ENCODE results near the gene OSR1.

The OSR1 gene

GRCh38 chr2:19360266-19360965, 2.0 kb upstream of the OSR1 start:
- peaks cover 21 to 48% (median 39%) of the 10 kb centered on the region in 5 donors for H3K27me3 ChIP-seq (ENCODE audit: control insufficient read depth in 5 of 5, insufficient read depth in 4 of 5, low read length in 5 of 5)

GRCh38 chr2:19359456-19359855, 1.0 kb upstream of the OSR1 start:
- Histone ChIP-seq H3K27ac (ENCODE audit: low read depth, low read length) (no peak overlapping the region), H3K27me3 (ENCODE audit: control insufficient read depth in 5 of 5, insufficient read depth in 4 of 5, low read length in 5 of 5) (peaks cover 25 to 56% (median 47%) of the 10 kb centered on the region in 5 donors), H3K4me1 (ENCODE audit: control insufficient read depth in 5 of 5, insufficient read depth in 5 of 5, low read length in 5 of 5) (peaks cover 0 to 74% (median 65%) of the 10 kb centered on the region in 5 donors), H3K9ac (ENCODE audit: low read length in 5 of 5) (no peak overlapping the region), H3K9me3 (ENCODE audit: control insufficient read depth in 5 of 5, low read length in 5 of 5) (no peaks in the 10 kb centered on the region), H3K36me3 (ENCODE audit: control insufficient read depth in 5 of 5, insufficient read depth in 5 of 5, low read length in 5 of 5) (no peaks in the 10 kb centered on the region), H3K4me3 (ENCODE audit: low read depth in 1 of 5, low read length in 5 of 5) (no peak overlapping the region)

More at GRCh38 chr2:19360266-19360965, 2.0 kb upstream of the OSR1 start:
- H3K27ac ChIP-seq (ENCODE audit: low read depth, low read length): no peak overlapping the region
- peak overlapping the region in 2 of 5 donors; percentile 40 to 89 for H3K4me3 ChIP-seq (ENCODE audit: low read depth in 1 of 5, low read length in 5 of 5)
- H3K4me1 ChIP-seq (ENCODE audit: control insufficient read depth in 5 of 5, insufficient read depth in 5 of 5, low read length in 5 of 5): peaks cover 0 to 67% (median 63%) of the 10 kb centered on the region in 5 donors
- H3K9me3 ChIP-seq (ENCODE audit: control insufficient read depth in 5 of 5, low read length in 5 of 5): no peaks in the 10 kb centered on the region
- H3K9ac ChIP-seq (ENCODE audit: low read length in 5 of 5): no peak overlapping the region
- H3K36me3 ChIP-seq (ENCODE audit: control insufficient read depth in 5 of 5, insufficient read depth in 5 of 5, low read length in 5 of 5): no peaks in the 10 kb centered on the region

GRCh38 chr2:19359021-19359357, 566 bp upstream of the OSR1 start:
- H3K9me3 ChIP-seq (ENCODE audit: control insufficient read depth in 5 of 5, low read length in 5 of 5): no peaks in the 10 kb centered on the region
- H3K27me3 ChIP-seq (ENCODE audit: control insufficient read depth in 5 of 5, insufficient read depth in 4 of 5, low read length in 5 of 5): peaks cover 25 to 56% (median 48%) of the 10 kb centered on the region in 5 donors
- H3K4me3 ChIP-seq (ENCODE audit: low read depth in 1 of 5, low read length in 5 of 5): peak overlapping the region; percentile 42 to 64 (median 54)
- H3K4me1 ChIP-seq (ENCODE audit: control insufficient read depth in 5 of 5, insufficient read depth in 5 of 5, low read length in 5 of 5): peaks cover 0 to 74% (median 65%) of the 10 kb centered on the region in 5 donors
- H3K9ac ChIP-seq (ENCODE audit: low read length in 5 of 5): peak overlapping the region in 1 of 5 donors; percentile 66
- H3K27ac ChIP-seq (ENCODE audit: low read depth, low read length): peak overlapping the region; percentile 30
- no peaks in the 10 kb centered on the region for H3K36me3 ChIP-seq (ENCODE audit: control insufficient read depth in 5 of 5, insufficient read depth in 5 of 5, low read length in 5 of 5)

- Histone ChIP-seq H3K9ac (ENCODE audit: low read length in 5 of 5) (peak overlapping the region; percentile 38 to 70 (median 56)), H3K36me3 (ENCODE audit: control insufficient read depth in 5 of 5, insufficient read depth in 5 of 5, low read length in 5 of 5) (peaks cover 0 to 4% (median 0%) of the 10 kb centered on the region in 5 donors), H3K4me3 (ENCODE audit: low read depth in 1 of 5, low read length in 5 of 5) (peak overlapping the region; percentile 65 to 85 (median 80)), H3K9me3 (ENCODE audit: control insufficient read depth in 5 of 5, low read length in 5 of 5) (no peaks in the 10 kb centered on the region), H3K4me1 (ENCODE audit: control insufficient read depth in 5 of 5, insufficient read depth in 5 of 5, low read length in 5 of 5) (peaks cover 0 to 66% (median 54%) of the 10 kb centered on the region in 5 donors), H3K27ac (ENCODE audit: low read depth, low read length) (no peak overlapping the region), H3K27me3 (ENCODE audit: control insufficient read depth in 5 of 5, insufficient read depth in 4 of 5, low read length in 5 of 5) (peaks cover 25 to 67% (median 56%) of the 10 kb centered on the region in 5 donors)
Measured at GRCh38 chr2:19357402-19358241, 801 bp downstream of the OSR1 start.

GRCh38 chr2:19356545-19357401, 1.6 kb downstream of the OSR1 start:
- peaks cover 0 to 7% (median 0%) of the 10 kb centered on the region in 5 donors for H3K36me3 ChIP-seq (ENCODE audit: control insufficient read depth in 5 of 5, insufficient read depth in 5 of 5, low read length in 5 of 5)
- H3K9me3 ChIP-seq (ENCODE audit: control insufficient read depth in 5 of 5, low read length in 5 of 5): no peaks in the 10 kb centered on the region
- no peak overlapping the region for H3K27ac ChIP-seq (ENCODE audit: low read depth, low read length)
- peak overlapping the region; percentile 65 to 85 (median 80) for H3K4me3 ChIP-seq (ENCODE audit: low read depth in 1 of 5, low read length in 5 of 5)
- H3K9ac ChIP-seq (ENCODE audit: low read length in 5 of 5): peak overlapping the region in 3 of 5 donors; percentile 24 to 70 (median 38)
- peaks cover 2 to 59% (median 54%) of the 10 kb centered on the region in 5 donors for H3K4me1 ChIP-seq (ENCODE audit: control insufficient read depth in 5 of 5, insufficient read depth in 5 of 5, low read length in 5 of 5)
- peaks cover 25 to 75% (median 60%) of the 10 kb centered on the region in 5 donors for H3K27me3 ChIP-seq (ENCODE audit: control insufficient read depth in 5 of 5, insufficient read depth in 4 of 5, low read length in 5 of 5)

- H3K4me1 ChIP-seq (ENCODE audit: control insufficient read depth in 5 of 5, insufficient read depth in 5 of 5, low read length in 5 of 5): peaks cover 2 to 58% (median 52%) of the 10 kb centered on the region in 5 donors
- peaks cover 25 to 69% (median 59%) of the 10 kb centered on the region in 5 donors for H3K27me3 ChIP-seq (ENCODE audit: control insufficient read depth in 5 of 5, insufficient read depth in 4 of 5, low read length in 5 of 5)
- H3K9me3 ChIP-seq (ENCODE audit: control insufficient read depth in 5 of 5, low read length in 5 of 5): no peaks in the 10 kb centered on the region
- H3K36me3 ChIP-seq (ENCODE audit: control insufficient read depth in 5 of 5, insufficient read depth in 5 of 5, low read length in 5 of 5): peaks cover 0 to 9% (median 0%) of the 10 kb centered on the region in 5 donors
- no peak overlapping the region for H3K27ac ChIP-seq (ENCODE audit: low read depth, low read length)
- peak overlapping the region; percentile 62 to 85 (median 77) for H3K4me3 ChIP-seq (ENCODE audit: low read depth in 1 of 5, low read length in 5 of 5)
- H3K9ac ChIP-seq (ENCODE audit: low read length in 5 of 5): peak overlapping the region in 1 of 5 donors; percentile 42
Measured at GRCh38 chr2:19355931-19356544, 2.4 kb downstream of the OSR1 start.

- Histone ChIP-seq H3K27me3 (ENCODE audit: control insufficient read depth in 5 of 5, insufficient read depth in 4 of 5, low read length in 5 of 5) (peaks cover 21 to 67% (median 56%) of the 10 kb centered on the region in 5 donors), H3K9ac (ENCODE audit: low read length in 5 of 5) (no peak overlapping the region), H3K36me3 (ENCODE audit: control insufficient read depth in 5 of 5, insufficient read depth in 5 of 5, low read length in 5 of 5) (peaks cover 0 to 12% (median 0%) of the 10 kb centered on the region in 5 donors), H3K4me1 (ENCODE audit: control insufficient read depth in 5 of 5, insufficient read depth in 5 of 5, low read length in 5 of 5) (peaks cover 2 to 61% (median 54%) of the 10 kb centered on the region in 5 donors), H3K27ac (ENCODE audit: low read depth, low read length) (no peak overlapping the region), H3K9me3 (ENCODE audit: control insufficient read depth in 5 of 5, low read length in 5 of 5) (no peaks in the 10 kb centered on the region), H3K4me3 (ENCODE audit: low read depth in 1 of 5, low read length in 5 of 5) (peak overlapping the region; percentile 25 to 85 (median 77))
Measured at GRCh38 chr2:19355416-19355821, 3.0 kb downstream of the OSR1 start.

GRCh38 chr2:19355014-19355405, 3.4 kb downstream of the OSR1 start:
- Histone ChIP-seq H3K27me3 (ENCODE audit: control insufficient read depth in 5 of 5, insufficient read depth in 4 of 5, low read length in 5 of 5) (peaks cover 18 to 63% (median 54%) of the 10 kb centered on the region in 5 donors), H3K4me3 (ENCODE audit: low read depth in 1 of 5, low read length in 5 of 5) (peak overlapping the region in 4 of 5 donors; percentile 25 to 80 (median 71)), H3K9ac (ENCODE audit: low read length in 5 of 5) (no peak overlapping the region), H3K27ac (ENCODE audit: low read depth, low read length) (no peak overlapping the region), H3K9me3 (ENCODE audit: control insufficient read depth in 5 of 5, low read length in 5 of 5) (no peaks in the 10 kb centered on the region), H3K36me3 (ENCODE audit: control insufficient read depth in 5 of 5, insufficient read depth in 5 of 5, low read length in 5 of 5) (peaks cover 0 to 12% (median 0%) of the 10 kb centered on the region in 5 donors), H3K4me1 (ENCODE audit: control insufficient read depth in 5 of 5, insufficient read depth in 5 of 5, low read length in 5 of 5) (peaks cover 2 to 64% (median 55%) of the 10 kb centered on the region in 5 donors)

- Histone ChIP-seq H3K4me1 (ENCODE audit: control insufficient read depth in 5 of 5, insufficient read depth in 5 of 5, low read length in 5 of 5) (peaks cover 2 to 58% (median 45%) of the 10 kb centered on the region in 5 donors), H3K27me3 (ENCODE audit: control insufficient read depth in 5 of 5, insufficient read depth in 4 of 5, low read length in 5 of 5) (peaks cover 13 to 52% (median 47%) of the 10 kb centered on the region in 5 donors), H3K9me3 (ENCODE audit: control insufficient read depth in 5 of 5, low read length in 5 of 5) (no peaks in the 10 kb centered on the region), H3K4me3 (ENCODE audit: low read depth in 1 of 5, low read length in 5 of 5) (no peak overlapping the region), H3K9ac (ENCODE audit: low read length in 5 of 5) (no peak overlapping the region), H3K27ac (ENCODE audit: low read depth, low read length) (no peak overlapping the region), H3K36me3 (ENCODE audit: control insufficient read depth in 5 of 5, insufficient read depth in 5 of 5, low read length in 5 of 5) (peaks cover 0 to 12% (median 0%) of the 10 kb centered on the region in 5 donors)
Measured at GRCh38 chr2:19353721-19354050, 4.7 kb downstream of the OSR1 start.

Data from subcutaneous abdominal adipose tissue (tissue), 5 donors.